ENCODE measurements around the gene PLIN4. TPM values are rescaled to one million over a fixed set of nuclear protein-coding genes. Genes with fewer than 3 reads are reported as not detected.
"Not testable (repeated sequence)": the region's sequence is repeated elsewhere in the genome, so short reads cannot be mapped to it uniquely, and the experiment has no call there.

Gene PLIN4
- total RNA-seq (1 to 10 TPM; 1.2 to 4.0 TPM), polyA plus RNA-seq (ENCODE audit: insufficient read length in 6 of 6) (1 to 10 TPM in 5 of 6 donors, under 1 TPM in 1; 0.88 to 1.2 (median 1.1) TPM)
- long read RNA-seq, donor 1: 0 reads
- long read RNA-seq, donor 2: 0 reads
- long read RNA-seq, donor 3: 0 reads
- long read RNA-seq, donor 4: 0 reads
- long read RNA-seq, donor 5: 0 reads
- long read RNA-seq, donor 6, partial matches to known transcripts: 35 of 46 reads
- long read RNA-seq, donor 6, other reads (novel, unspliced or antisense): 11 of 46 reads
- long read RNA-seq, donor 7: 0 reads
- long read RNA-seq, donor 8: 0 reads
- long read RNA-seq, donor 9: 0 reads
- long read RNA-seq, donor 10: 0 reads
- long read RNA-seq, donor 11: 0 reads
- long read RNA-seq, donor 12, partial matches to known transcripts: 42 of 66 reads
- long read RNA-seq, donor 12, other reads (novel, unspliced or antisense): 24 of 66 reads

- Histone ChIP-seq H3K4me3 (no peak within 1 kb of the TSS), H3K36me3 (no peaks in the 10 kb centered on the region), H3K4me1 (no peaks in the 10 kb centered on the region), H3K27me3 (peaks cover 0 to 46% of the 10 kb centered on the region in 2 donors), H3K27ac (no peak within 1 kb of the TSS), H3K9me3 (no peaks in the 10 kb centered on the region)
- DNase-seq: peak in 2 of 4 donors; percentile 13 to 65
- intact Hi-C loops (cut with DNase I): no loop called here
- no peak for TF ChIP-seq CTCF (IDR thresholded peaks at IDR 0.05)
- ATAC-seq: peak; percentile 54
Measured at GRCh38 chr19:4518345-4519171, at the start of gene PLIN4. Gene PLIN4 (minus strand): TSS chr19:4518486. CDS start chr19:4518272, 214 bp downstream.

- H3K9me3 ChIP-seq: no peaks in the 10 kb centered on the region
- intact Hi-C loops (cut with DNase I): no loop called here
Measured at GRCh38 chr19:4567584-4568071, 49.3 kb upstream of the PLIN4 start.

GRCh38 chr19:4566402-4567051 lies 48.2 kb upstream of the PLIN4 start:
- Histone ChIP-seq H3K4me3 (no peak overlapping the region), H3K27ac (no peak overlapping the region), H3K27me3 (peaks cover 0 to 3% of the 10 kb centered on the region in 2 donors), H3K9me3 (no peaks in the 10 kb centered on the region), H3K36me3 (no peaks in the 10 kb centered on the region), H3K4me1 (peaks cover 0 to 47% of the 10 kb centered on the region in 2 donors)
- ATAC-seq: no peak
- no peak for TF ChIP-seq CTCF (IDR thresholded peaks at IDR 0.05)
- intact Hi-C loops (cut with DNase I): no loop called here
- no peak for DNase-seq

More at GRCh38 chr19:4567584-4568071, 49.3 kb upstream of the PLIN4 start:
- Histone ChIP-seq H3K4me1 (peaks cover 0 to 38% of the 10 kb centered on the region in 2 donors), H3K4me3 (no peak overlapping the region), H3K27me3 (peaks cover 0 to 5% of the 10 kb centered on the region in 2 donors), H3K36me3 (no peaks in the 10 kb centered on the region), H3K27ac (peak overlapping the region in 1 of 2 donors; percentile 57)
- peak in 2 of 4 donors; percentile 21 to 88 for DNase-seq
- peak; percentile 44 to 76 for TF ChIP-seq CTCF (IDR thresholded peaks at IDR 0.05)
- ATAC-seq: peak; percentile 68

- intact Hi-C loops (cut with DNase I); H3K4me3 ChIP-seq; H3K27me3 ChIP-seq; DNase-seq; H3K36me3 ChIP-seq; H3K9me3 ChIP-seq: not testable (repeated sequence)
- Histone ChIP-seq H3K4me1 (peaks cover 0 to 66% of the 10 kb centered on the region in 2 donors), H3K27ac (peak overlapping the region in 1 of 2 donors; percentile 74)
- peak; percentile 54 for ATAC-seq
Measured at GRCh38 chr19:4563562-4563961, 45.3 kb upstream of the PLIN4 start.

GRCh38 chr19:4562085-4562484 lies 43.8 kb upstream of the PLIN4 start:
- H3K36me3 ChIP-seq; intact Hi-C loops (cut with DNase I); DNase-seq; H3K4me3 ChIP-seq; H3K27me3 ChIP-seq; H3K9me3 ChIP-seq: not testable (repeated sequence)
- Histone ChIP-seq H3K4me1 (peaks cover 0 to 66% of the 10 kb centered on the region in 2 donors), H3K27ac (peak overlapping the region in 1 of 2 donors; percentile 74)
- ATAC-seq: peak; percentile 65

All from left lung (tissue), 14 donors.